Measurements from ENCODE around the gene UGT1A10. TPM values are rescaled to one million over a fixed set of nuclear protein-coding genes. Genes with fewer than 3 reads are reported as not detected.

The UGT1A10 gene
- total RNA-seq, 1 experiment from 2014 or later = not detected

DNA sequence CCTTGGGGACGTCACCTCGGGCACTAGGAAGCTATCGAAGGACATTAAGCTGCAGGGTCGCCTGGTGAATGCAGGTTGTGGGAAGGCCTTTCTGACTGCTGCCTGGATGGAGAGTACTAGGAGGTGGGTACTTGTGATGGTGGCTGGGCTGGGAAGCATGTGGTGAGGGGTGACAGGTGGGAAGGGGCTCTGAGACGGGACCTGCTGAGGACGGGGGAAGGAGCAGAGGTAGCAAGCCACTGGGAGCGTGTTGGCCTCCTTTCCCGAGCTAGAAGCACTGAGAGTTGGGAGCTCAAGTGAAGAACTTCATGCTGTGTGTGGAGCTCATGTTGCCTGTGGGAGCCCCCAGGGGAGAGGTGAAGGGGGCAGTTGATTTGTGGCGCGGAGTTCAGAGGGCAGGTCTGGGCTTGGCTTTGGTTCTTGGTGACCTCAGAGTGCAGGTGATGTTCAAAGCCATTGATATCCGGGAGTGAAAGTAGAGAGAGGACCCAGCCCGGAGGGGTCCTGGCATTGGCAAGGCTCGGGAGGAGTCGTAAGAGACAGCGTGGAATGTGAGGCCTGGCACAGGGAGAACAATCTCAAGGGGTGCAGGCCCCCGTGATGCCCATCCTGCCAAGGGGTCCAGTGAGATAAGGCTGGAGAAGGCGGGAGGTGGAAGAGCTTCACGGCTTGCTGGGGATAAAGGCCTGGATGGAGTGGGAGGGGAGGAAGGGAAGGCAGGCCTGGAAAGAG, 155.1 kb downstream of the UGT1A10 start:
- Histone ChIP-seq H3K4me3 (replicated peaks in 1 of 2; ENCODE audit: low read depth in 1 of 2, low read length in 2 of 2) (no peak overlapping the region), H3K9ac (ENCODE audit: low read length) (no peak overlapping the region), H3K36me3 (ENCODE audit: control insufficient read depth in 1 of 2, insufficient read depth in 2 of 2, low read length in 2 of 2) (no peaks in the 10 kb centered on the region), H3K79me2 (ENCODE audit: insufficient read depth, low read length) (no peaks in the 10 kb centered on the region), H3K27me3 (ENCODE audit: insufficient read depth, low read length) (no peaks in the 10 kb centered on the region), H3K9me2 (ENCODE audit: insufficient read depth) (no peaks in the 10 kb centered on the region), H4K20me1 (ENCODE audit: insufficient read depth) (no peaks in the 10 kb centered on the region), H3K9me3 (ENCODE audit: control insufficient read depth in 1 of 2, insufficient read depth in 1 of 2, low read depth in 1 of 2, low read length in 2 of 2) (no peaks in the 10 kb centered on the region), H3K4me1 (ENCODE audit: control insufficient read depth in 1 of 2, insufficient read depth in 2 of 2, low read length in 2 of 2) (no peaks in the 10 kb centered on the region), H3K4me2 (ENCODE audit: low read length) (no peak overlapping the region), H2AFZ (ENCODE audit: low read depth, low read length, poor library complexity, severe bottlenecking) (no peak overlapping the region), H3K27ac (ENCODE audit: low read depth, low read length) (no peak overlapping the region)
- ChIA-PET POLR2A (no interaction called here), RAD21 (ENCODE audit: low non-redundant PET in 1 of 2, low total read pairs in 2 of 2, uncharacterized antibody in 2 of 2, unreplicated experiment in 2 of 2) (no interaction called here), CTCF (no interaction called here)
- DNase-seq (ENCODE audit: low read depth, low spot score) (no peak), ATAC-seq (no peak)
- TF ChIP-seq EGR1 (IDR thresholded peaks at IDR 0.05; ENCODE audit: low read depth) = no peak
- no peak for TF ChIP-seq ELF1 (IDR thresholded peaks at IDR 0.05; ENCODE audit: borderline replicate concordance, low read depth)
- no peak for TF ChIP-seq POLR2A (IDR thresholded peaks at IDR 0.05; ENCODE audit: borderline replicate concordance, extremely low read depth, insufficient read depth, insufficient read length)
- TF ChIP-seq SIN3A (IDR thresholded peaks at IDR 0.05; ENCODE audit: low read depth) = no peak
- TF ChIP-seq TCF7L2 (IDR thresholded peaks at IDR 0.05; ENCODE audit: borderline replicate concordance, extremely low read depth, insufficient read depth, insufficient read length) = no peak
- TF ChIP-seq ZFX (IDR thresholded peaks at IDR 0.05) = no peak
- no peak for TF ChIP-seq SP1 (IDR thresholded peaks at IDR 0.05; ENCODE audit: low read depth)
- TF ChIP-seq JUND (IDR thresholded peaks at IDR 0.05) = no peak
- no peak for TF ChIP-seq EZH2 (IDR thresholded peaks at IDR 0.05)
- no peak for TF ChIP-seq YY1 (IDR thresholded peaks at IDR 0.05; ENCODE audit: extremely low read depth, insufficient replicate concordance, low read depth, low read length)
- TF ChIP-seq, protein P1, sequence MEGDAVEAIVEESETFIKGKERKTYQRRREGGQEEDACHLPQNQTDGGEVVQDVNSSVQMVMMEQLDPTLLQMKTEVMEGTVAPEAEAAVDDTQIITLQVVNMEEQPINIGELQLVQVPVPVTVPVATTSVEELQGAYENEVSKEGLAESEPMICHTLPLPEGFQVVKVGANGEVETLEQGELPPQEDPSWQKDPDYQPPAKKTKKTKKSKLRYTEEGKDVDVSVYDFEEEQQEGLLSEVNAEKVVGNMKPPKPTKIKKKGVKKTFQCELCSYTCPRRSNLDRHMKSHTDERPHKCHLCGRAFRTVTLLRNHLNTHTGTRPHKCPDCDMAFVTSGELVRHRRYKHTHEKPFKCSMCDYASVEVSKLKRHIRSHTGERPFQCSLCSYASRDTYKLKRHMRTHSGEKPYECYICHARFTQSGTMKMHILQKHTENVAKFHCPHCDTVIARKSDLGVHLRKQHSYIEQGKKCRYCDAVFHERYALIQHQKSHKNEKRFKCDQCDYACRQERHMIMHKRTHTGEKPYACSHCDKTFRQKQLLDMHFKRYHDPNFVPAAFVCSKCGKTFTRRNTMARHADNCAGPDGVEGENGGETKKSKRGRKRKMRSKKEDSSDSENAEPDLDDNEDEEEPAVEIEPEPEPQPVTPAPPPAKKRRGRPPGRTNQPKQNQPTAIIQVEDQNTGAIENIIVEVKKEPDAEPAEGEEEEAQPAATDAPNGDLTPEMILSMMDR (IDR thresholded peaks at IDR 0.05 in 2 of 3, conservative IDR thresholded peaks at IDR 0.05 in 1 of 3; ENCODE audit: borderline replicate concordance in 1 of 3, insufficient read depth in 1 of 3, low read depth in 2 of 3, low read length in 2 of 3) = no peak
- TF ChIP-seq, protein P2, sequence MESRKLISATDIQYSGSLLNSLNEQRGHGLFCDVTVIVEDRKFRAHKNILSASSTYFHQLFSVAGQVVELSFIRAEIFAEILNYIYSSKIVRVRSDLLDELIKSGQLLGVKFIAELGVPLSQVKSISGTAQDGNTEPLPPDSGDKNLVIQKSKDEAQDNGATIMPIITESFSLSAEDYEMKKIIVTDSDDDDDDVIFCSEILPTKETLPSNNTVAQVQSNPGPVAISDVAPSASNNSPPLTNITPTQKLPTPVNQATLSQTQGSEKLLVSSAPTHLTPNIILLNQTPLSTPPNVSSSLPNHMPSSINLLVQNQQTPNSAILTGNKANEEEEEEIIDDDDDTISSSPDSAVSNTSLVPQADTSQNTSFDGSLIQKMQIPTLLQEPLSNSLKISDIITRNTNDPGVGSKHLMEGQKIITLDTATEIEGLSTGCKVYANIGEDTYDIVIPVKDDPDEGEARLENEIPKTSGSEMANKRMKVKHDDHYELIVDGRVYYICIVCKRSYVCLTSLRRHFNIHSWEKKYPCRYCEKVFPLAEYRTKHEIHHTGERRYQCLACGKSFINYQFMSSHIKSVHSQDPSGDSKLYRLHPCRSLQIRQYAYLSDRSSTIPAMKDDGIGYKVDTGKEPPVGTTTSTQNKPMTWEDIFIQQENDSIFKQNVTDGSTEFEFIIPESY (IDR thresholded peaks at IDR 0.05; ENCODE audit: extremely low read depth, insufficient replicate concordance, low read length) = no peak
- TF ChIP-seq CEBPB (IDR thresholded peaks at IDR 0.05; ENCODE audit: low read depth) = no peak
- no peak for TF ChIP-seq ZNF274 (IDR thresholded peaks at IDR 0.05; ENCODE audit: low read depth, low read length)
- TF ChIP-seq, protein P3, sequence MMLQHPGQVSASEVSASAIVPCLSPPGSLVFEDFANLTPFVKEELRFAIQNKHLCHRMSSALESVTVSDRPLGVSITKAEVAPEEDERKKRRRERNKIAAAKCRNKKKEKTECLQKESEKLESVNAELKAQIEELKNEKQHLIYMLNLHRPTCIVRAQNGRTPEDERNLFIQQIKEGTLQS (IDR thresholded peaks at IDR 0.05) = no peak
- no peak for TF ChIP-seq CBX3 (IDR thresholded peaks at IDR 0.05; ENCODE audit: low read depth)
- TF ChIP-seq RAD21 (IDR thresholded peaks at IDR 0.05; ENCODE audit: low read depth) = no peak
- TF ChIP-seq SRF (IDR thresholded peaks at IDR 0.05; ENCODE audit: low read depth) = no peak
- TF ChIP-seq POLR2AphosphoS5 (IDR thresholded peaks at IDR 0.05; ENCODE audit: low read depth, low read length) = no peak
- no peak for TF ChIP-seq FOSL1 (IDR thresholded peaks at IDR 0.05; ENCODE audit: low read depth)
- intact Hi-C loops (cut with micrococcal nuclease) = no loop called here
- BruUV-seq (replicated peaks) = no TSS peak

Data from HCT116 (cell line).